Peyer's patch (tissue), 4 donors: ENCODE measurements around the gene FITM1.

Experiments used
- CTCF ChIP-seq, 6 experiments: fragments of 450-650 bp in 4 of 6; fragments of 200-600 bp in 2 of 6; sonication (generic) in 1 of 6; IDR thresholded peaks; one replicate each; pipeline ENCODE4 v1.5.1; 2017 to 2019; ENCODE audit warnings: antibody characterized with exemption in 6 of 6, mild to moderate bottlenecking in 3 of 6, moderate library complexity in 1 of 6
- POLR2A ChIP-seq, 2 donors: fragments of 450-650 bp; IDR thresholded peaks; one replicate each; pipeline ENCODE4 v1.5.1; 2017; ENCODE audit warnings: antibody characterized with exemption in 2 of 2, mild to moderate bottlenecking in 2 of 2, moderate library complexity in 2 of 2

DNA sequence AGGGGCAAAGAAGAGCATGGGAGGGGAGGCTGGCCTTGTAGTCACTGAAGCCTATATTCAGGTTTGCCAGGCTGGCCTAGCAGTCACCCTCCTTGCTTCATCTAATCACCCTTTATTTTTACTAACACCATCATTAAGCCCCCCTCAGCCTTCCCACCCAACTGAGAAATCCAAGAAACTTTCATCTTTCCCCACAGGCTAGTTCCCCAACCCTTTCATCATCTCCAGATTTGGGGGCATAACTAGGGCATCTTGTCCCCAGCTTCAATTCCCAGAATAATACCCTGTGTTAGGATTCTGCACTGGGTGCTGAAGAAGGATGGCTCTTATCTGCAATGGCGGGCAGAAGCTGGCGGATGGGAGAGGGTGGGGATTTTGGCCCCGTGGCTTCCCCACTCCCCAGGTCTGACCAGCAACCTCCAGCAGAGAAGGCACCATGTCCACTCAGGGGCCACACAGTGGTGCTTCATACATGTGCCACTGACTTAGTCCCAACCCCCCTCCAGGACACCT lies 29.4 kb upstream of the FITM1 start:
- TF ChIP-seq CTCF (IDR thresholded peaks at IDR 0.05) (no peak), POLR2A (IDR thresholded peaks at IDR 0.05) (no peak)
